SK-N-SH (cell line): ENCODE data around the gene TRIM27. TPM values are rescaled to one million over a fixed set of nuclear protein-coding genes. Genes with fewer than 3 reads are reported as not detected.

ENCODE experiments used
- CTCF ChIA-PET: fragments of 300-600, 350-600 bp; formaldehyde crosslinking; extraction: SDS; loops from one replicate; lab custom pipeline; 2021; lab: Yijun Ruan, JAX
- POLR2A ChIA-PET: fragments of 350-600 bp; sonication (Branson Sonifier 250); formaldehyde crosslinking; extraction: SDS; loops from one replicate; lab custom pipeline; 2020; ENCODE audit warnings: antibody characterized with exemption, inconsistent platforms; lab: Yijun Ruan, JAX
- DNase-seq: peaks from one replicate; pipeline ENCODE4 v3.0.0; 2012
- H2AFZ ChIP-seq: fragments of 200-600 bp; sonication (generic); 2 replicates; pipeline ENCODE4 v1.8.1; 2016; ENCODE audit warnings: antibody characterized with exemption, mild to moderate bottlenecking, low read depth
- H3F3A ChIP-seq: fragments of 200-600 bp; sonication (generic); replicated peaks from 2 replicates; pipeline ENCODE3; 2016; ENCODE audit warnings: antibody characterized with exemption, mild to moderate bottlenecking; ENCODE audit not compliant: insufficient read depth
- H3K27ac ChIP-seq, 2 experiments: fragments of 200-500 bp in 1 of 2; fragments of 200-600 bp in 1 of 2; sonication (Bioruptor generic) in 1 of 2; sonication (generic), shearing (Covaris generic) in 1 of 2; 2 replicates each; pipeline versions ENCODE4 v1.5.1 to v1.6.1; 2014 to 2016; ENCODE audit warnings: low read depth in 2 of 2, inconsistent platforms in 1 of 2, low read length in 1 of 2, mild to moderate bottlenecking in 1 of 2, mixed read lengths in 1 of 2
- H3K27me3 ChIP-seq: fragments of 200-600 bp; sonication (generic), shearing (Covaris generic); 2 replicates; pipeline ENCODE4 v1.6.1; 2016; ENCODE audit warnings: mixed run types; ENCODE audit not compliant: insufficient read depth
- H3K36me3 ChIP-seq, 2 experiments: fragments of 200-500 bp in 1 of 2; fragments of 200-600 bp in 1 of 2; sonication (Bioruptor generic) in 1 of 2; sonication (generic) in 1 of 2; replicated peaks in 1 of 2; 2 replicates each; pipeline versions ENCODE3 to v1.5.1; 2014 to 2016; ENCODE audit warnings: low read length in 1 of 2, mild to moderate bottlenecking in 1 of 2; ENCODE audit not compliant: insufficient read depth in 2 of 2, control insufficient read depth in 1 of 2
- H3K4me1 ChIP-seq, 2 experiments: fragments of 200-500 bp in 1 of 2; fragments of 200-600 bp in 1 of 2; sonication (Bioruptor generic) in 1 of 2; sonication (generic), shearing (Covaris generic) in 1 of 2; 2 replicates each; pipeline versions ENCODE4 v1.5.1 to v1.6.1; 2014 to 2016; ENCODE audit warnings: low read depth in 1 of 2, low read length in 1 of 2, mixed run types in 1 of 2; ENCODE audit not compliant: insufficient read depth in 2 of 2, control insufficient read depth in 1 of 2
- H3K4me2 ChIP-seq: fragments of 200-600 bp; sonication (generic), shearing (Covaris generic); 2 replicates; pipeline ENCODE4 v1.6.1; 2017; ENCODE audit warnings: mixed run types
- H3K4me3 ChIP-seq, 2 experiments: fragments of 200-500 bp in 1 of 2; fragments of 200-600 bp in 1 of 2; sonication (Bioruptor generic) in 1 of 2; sonication (generic), shearing (Covaris generic) in 1 of 2; 2 replicates each; pipeline versions ENCODE4 v1.5.1 to v1.8.1; 2014 to 2016; ENCODE audit warnings: low read depth in 2 of 2, inconsistent platforms in 1 of 2, low read length in 1 of 2, mild to moderate bottlenecking in 1 of 2, mixed read lengths in 1 of 2, moderate library complexity in 1 of 2
- H3K79me2 ChIP-seq: fragments of 200-600 bp; sonication (generic); 2 replicates; pipeline ENCODE4 v1.8.1; 2017; ENCODE audit warnings: mild to moderate bottlenecking; ENCODE audit not compliant: insufficient read depth
- H3K9ac ChIP-seq: fragments of 200-600 bp; sonication (generic); 2 replicates; pipeline ENCODE4 v1.6.1; 2017; ENCODE audit warnings: mixed run types
- H3K9me2 ChIP-seq: fragments of 200-600 bp; sonication (generic); 2 replicates; pipeline ENCODE4 v1.6.1; 2017; ENCODE audit warnings: mixed run types
- H3K9me3 ChIP-seq: fragments of 200-600 bp; sonication (generic); 2 replicates; pipeline ENCODE4 v1.6.1; 2017; ENCODE audit warnings: mixed run types, mild to moderate bottlenecking, moderate library complexity
- H4K20me1 ChIP-seq: fragments of 200-600 bp; sonication (generic); 2 replicates; pipeline ENCODE4 v1.6.1; 2017; ENCODE audit warnings: mild to moderate bottlenecking, mixed run types; ENCODE audit not compliant: insufficient read depth
- CTCF ChIP-seq: fragments of 200-600 bp; sonication (generic); IDR thresholded peaks from 2 replicates; pipeline ENCODE4 v1.6.1; 2017; ENCODE audit warnings: antibody characterized with exemption, mild to moderate bottlenecking, moderate library complexity
- ELF1 ChIP-seq: IDR thresholded peaks from 2 replicates; pipeline ENCODE4 v1.4.0; 2012
- EP300 ChIP-seq, 2 experiments: IDR thresholded peaks; 2 replicates each; pipeline versions ENCODE4 v1.4.0 to v1.6.1; 2012; ENCODE audit warnings: borderline replicate concordance in 1 of 2, low read depth in 1 of 2, low read length in 1 of 2
- EZH2phosphoT487 ChIP-seq: fragments of 200-600 bp; sonication (generic); IDR thresholded peaks from 2 replicates; pipeline ENCODE4 v1.6.1; 2017; ENCODE audit warnings: low read depth, mixed run types, mild to moderate bottlenecking, antibody characterized with exemption, moderate library complexity, borderline replicate concordance
- FOSL2 ChIP-seq: IDR thresholded peaks from 2 replicates; pipeline ENCODE4 v1.4.0; 2012; ENCODE audit warnings: low read depth, mild to moderate bottlenecking, moderate library complexity, borderline replicate concordance
- NFIC ChIP-seq: IDR thresholded peaks from 2 replicates; pipeline ENCODE4 v1.4.0; 2012; ENCODE audit warnings: borderline replicate concordance
- PBX3 ChIP-seq: IDR thresholded peaks from 2 replicates; pipeline ENCODE4; 2012
- POLR2AphosphoS5 ChIP-seq: IDR thresholded peaks from 2 replicates; pipeline ENCODE4 v1.6.1; 2012; ENCODE audit warnings: low read depth, low read length
- RCOR1 ChIP-seq: fragments of 150-350 bp; IDR thresholded peaks from 2 replicates; pipeline ENCODE4 v1.6.1; 2017; ENCODE audit warnings: antibody characterized with exemption, low read length
- REST ChIP-seq: IDR thresholded peaks from 2 replicates; pipeline ENCODE4 v1.6.1; 2012; ENCODE audit warnings: mild to moderate bottlenecking, low read depth, low read length, moderate library complexity
- RFX5 ChIP-seq: IDR thresholded peaks from 2 replicates; pipeline ENCODE4 v1.6.1; 2012; ENCODE audit warnings: mild to moderate bottlenecking, improper control_type of control experiment, low read length
- RXRA ChIP-seq: IDR thresholded peaks from 2 replicates; pipeline ENCODE4 v1.4.0; 2012; ENCODE audit warnings: low read depth, mild to moderate bottlenecking, borderline replicate concordance
- TCF12 ChIP-seq: IDR thresholded peaks from 2 replicates; pipeline ENCODE4 v1.4.0; 2012
- YY1 ChIP-seq: IDR thresholded peaks from 2 replicates; pipeline ENCODE4 v1.4.0; 2012; ENCODE audit warnings: low read depth, mild to moderate bottlenecking
- WGBS: methylation state at CpG from one replicate; pipeline ENCODE4 v1.1.6; 2017; ENCODE audit warnings: low lambda C conversion rate; 5-methylcytosine and 5-hydroxymethylcytosine counted together
- polyA plus RNA-seq, 3 experiments: library from polyadenylated mRNA; depleted of rRNA; stranded (reverse); fragments of >200 nt; gene quantifications; 2 replicates each; pipeline ENCODE4 v1.2.3, GENCODE V29; 2012

Gene TRIM27
- polyA plus RNA-seq, 1 of the 3 experiments (the other 2 are of a cell fraction): 43.8 TPM

GRCh38 chr6:28884423-28885131 is 39.2 kb downstream of the TRIM27 start:
- peak; percentile 39 for DNase-seq
- TF ChIP-seq YY1 (no peak), EZH2phosphoT487 (no peak), ELF1 (no peak), EP300 (IDR thresholded peaks at IDR 0.05; ENCODE audit: borderline replicate concordance in 1 of 2, low read depth in 1 of 2, low read length in 1 of 2) (no peak), CTCF (no peak), POLR2AphosphoS5 (no peak), RFX5 (no peak), REST (no peak), PBX3 (no peak), FOSL2 (no peak), RCOR1 (no peak), TCF12 (no peak), NFIC (no peak), RXRA (no peak)

More at GRCh38 chr6:28884423-28885131, 39.2 kb downstream of the TRIM27 start:
- POLR2A ChIA-PET: interaction anchor here (0.8 to 2.4 kb wide), 10 partner anchors 12 to 1746 kb away, joined by 3 to 28 read pairs (median 4); a partner anchor contains a TSS
- H3K9me3 ChIP-seq: no peaks in the 10 kb centered on the region
- no peak overlapping the region for H3K9ac ChIP-seq
- no peaks in the 10 kb centered on the region for H3K79me2 ChIP-seq
- H3K27ac ChIP-seq: peak overlapping the region in 1 of 2 experiments; percentile 48; a peak in 2 of 4 replicates
- H3K4me3 ChIP-seq: peak overlapping the region in 1 of 2 experiments; percentile 23; a peak in 1 of 4 replicates
- no peaks in the 10 kb centered on the region for H3F3A ChIP-seq
- H3K4me1 ChIP-seq: no peaks in the 10 kb centered on the region
- H3K9me2 ChIP-seq: no peaks in the 10 kb centered on the region
- H3K36me3 ChIP-seq: no peaks in the 10 kb centered on the region
- H4K20me1 ChIP-seq: no peaks in the 10 kb centered on the region
- no peak overlapping the region for H3K4me2 ChIP-seq
- no peak overlapping the region for H2AFZ ChIP-seq
- 78% methylated on average over 10 of the region's 18 CpGs for WGBS
- CTCF ChIA-PET: interaction anchor here (1.6 kb wide), 1 partner anchor 9 kb away, joined by 4 read pairs; no protein-coding TSS in a partner anchor
- H3K27me3 ChIP-seq: no peaks in the 10 kb centered on the region
